Epithelial cell of proximal tubule (primary cell): ENCODE results near the gene COL4A6. TPM values are rescaled to one million over a fixed set of nuclear protein-coding genes. Genes with fewer than 3 reads are reported as not detected.

Source experiments
- DNase-seq: peaks from one replicate; pipeline ENCODE4 v3.0.0-alpha.2; 2011; ENCODE audit warnings: low read depth
- H3K4me3 ChIP-seq: 2 replicates; pipeline ENCODE4 v1.5.1; 2011; ENCODE audit warnings: low read depth, mild to moderate bottlenecking, low read length
- total RNA-seq: library from RNA; depleted of rRNA; stranded (reverse); fragments of >200 nt; gene quantifications from 2 replicates; pipeline ENCODE4 v1.2.3, GENCODE V29; 2015
- TF ChIP-seq, protein P1 (sequence below): conservative IDR thresholded peaks from 2 replicates; pipeline ENCODE4 v1.5.1; 2012; ENCODE audit warnings: low read depth, mild to moderate bottlenecking, low read length

Gene COL4A6
- total RNA-seq, 1 donor from 2014 or later, result 2.0 TPM

DNA sequence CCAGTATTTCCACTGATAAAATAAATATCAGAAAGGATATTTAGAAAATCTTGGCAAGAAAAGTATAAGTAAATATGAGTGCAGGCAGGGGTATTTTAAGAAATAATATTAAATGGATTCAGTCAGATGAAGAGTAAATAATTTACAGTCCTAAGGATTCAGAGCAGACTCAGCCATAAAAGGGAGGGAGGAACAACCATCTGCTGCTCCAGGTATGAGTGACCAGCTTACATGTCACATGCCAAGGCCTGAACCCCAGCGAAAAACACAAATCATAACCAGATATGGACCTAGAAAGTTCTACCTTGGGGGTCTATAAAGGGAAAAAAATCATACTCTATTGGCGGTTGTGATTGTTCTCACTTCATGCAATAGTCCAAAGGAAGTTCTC, 166.8 kb downstream of the COL4A6 start:
- H3K4me3 ChIP-seq, result no peak overlapping the region
- no peak for DNase-seq
- TF ChIP-seq, protein P1, sequence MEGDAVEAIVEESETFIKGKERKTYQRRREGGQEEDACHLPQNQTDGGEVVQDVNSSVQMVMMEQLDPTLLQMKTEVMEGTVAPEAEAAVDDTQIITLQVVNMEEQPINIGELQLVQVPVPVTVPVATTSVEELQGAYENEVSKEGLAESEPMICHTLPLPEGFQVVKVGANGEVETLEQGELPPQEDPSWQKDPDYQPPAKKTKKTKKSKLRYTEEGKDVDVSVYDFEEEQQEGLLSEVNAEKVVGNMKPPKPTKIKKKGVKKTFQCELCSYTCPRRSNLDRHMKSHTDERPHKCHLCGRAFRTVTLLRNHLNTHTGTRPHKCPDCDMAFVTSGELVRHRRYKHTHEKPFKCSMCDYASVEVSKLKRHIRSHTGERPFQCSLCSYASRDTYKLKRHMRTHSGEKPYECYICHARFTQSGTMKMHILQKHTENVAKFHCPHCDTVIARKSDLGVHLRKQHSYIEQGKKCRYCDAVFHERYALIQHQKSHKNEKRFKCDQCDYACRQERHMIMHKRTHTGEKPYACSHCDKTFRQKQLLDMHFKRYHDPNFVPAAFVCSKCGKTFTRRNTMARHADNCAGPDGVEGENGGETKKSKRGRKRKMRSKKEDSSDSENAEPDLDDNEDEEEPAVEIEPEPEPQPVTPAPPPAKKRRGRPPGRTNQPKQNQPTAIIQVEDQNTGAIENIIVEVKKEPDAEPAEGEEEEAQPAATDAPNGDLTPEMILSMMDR, result no peak

DNA sequence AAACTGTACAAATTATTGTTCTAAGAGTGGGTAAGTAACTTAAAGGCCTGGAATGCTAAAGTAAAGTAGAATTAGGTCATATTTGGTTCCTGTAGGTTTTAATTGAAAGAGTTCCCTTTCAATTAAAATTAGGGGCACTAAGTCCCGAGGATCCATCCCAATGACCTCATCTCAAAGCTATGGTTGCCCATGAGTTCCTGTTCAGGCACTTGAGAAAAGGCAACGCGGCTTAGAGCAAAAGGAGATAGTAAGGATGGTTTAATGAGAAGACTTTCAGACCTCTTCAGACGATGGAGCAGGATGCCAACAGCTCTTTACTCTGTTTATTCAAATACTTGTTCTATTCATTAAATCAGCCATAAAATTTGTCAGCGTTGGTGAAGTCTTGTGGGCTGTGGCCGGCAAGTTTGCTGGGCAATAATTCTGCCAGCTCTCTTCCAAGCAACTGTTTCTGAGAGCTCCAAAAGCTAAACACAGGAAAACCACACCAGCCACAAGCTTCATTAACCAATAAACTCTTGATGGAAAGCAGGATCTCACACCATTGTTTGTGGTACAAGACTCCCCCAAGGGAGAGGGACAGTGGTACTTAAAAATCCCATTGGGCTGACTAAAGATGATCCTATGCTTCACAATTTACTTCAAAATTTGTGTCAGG, 167.4 kb downstream of the COL4A6 start:
- no peak overlapping the region for H3K4me3 ChIP-seq
- no peak for DNase-seq
- TF ChIP-seq, protein P1, result no peak

DNA sequence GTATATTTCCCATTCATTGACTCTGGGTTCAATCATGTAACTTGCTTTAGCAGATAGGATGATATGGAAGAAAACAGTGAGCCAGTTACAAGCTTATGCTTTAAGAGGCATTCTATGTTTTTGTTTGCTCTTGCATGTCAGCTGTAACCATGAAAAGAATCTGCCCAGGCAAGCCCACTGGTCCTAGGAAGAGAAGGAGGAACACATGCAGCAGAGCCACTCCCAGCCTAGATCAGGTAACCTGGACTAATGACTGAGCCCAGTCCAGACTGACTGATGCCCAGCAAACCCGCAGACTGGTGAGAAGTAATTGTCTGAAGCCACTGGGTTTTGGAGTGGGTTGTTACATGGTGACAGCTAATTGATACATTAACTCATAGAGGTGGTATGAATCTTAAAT, 167.9 kb downstream of the COL4A6 start:
- TF ChIP-seq, protein P1, result no peak
- no peak overlapping the region for H3K4me3 ChIP-seq
- DNase-seq, result no peak

DNA sequence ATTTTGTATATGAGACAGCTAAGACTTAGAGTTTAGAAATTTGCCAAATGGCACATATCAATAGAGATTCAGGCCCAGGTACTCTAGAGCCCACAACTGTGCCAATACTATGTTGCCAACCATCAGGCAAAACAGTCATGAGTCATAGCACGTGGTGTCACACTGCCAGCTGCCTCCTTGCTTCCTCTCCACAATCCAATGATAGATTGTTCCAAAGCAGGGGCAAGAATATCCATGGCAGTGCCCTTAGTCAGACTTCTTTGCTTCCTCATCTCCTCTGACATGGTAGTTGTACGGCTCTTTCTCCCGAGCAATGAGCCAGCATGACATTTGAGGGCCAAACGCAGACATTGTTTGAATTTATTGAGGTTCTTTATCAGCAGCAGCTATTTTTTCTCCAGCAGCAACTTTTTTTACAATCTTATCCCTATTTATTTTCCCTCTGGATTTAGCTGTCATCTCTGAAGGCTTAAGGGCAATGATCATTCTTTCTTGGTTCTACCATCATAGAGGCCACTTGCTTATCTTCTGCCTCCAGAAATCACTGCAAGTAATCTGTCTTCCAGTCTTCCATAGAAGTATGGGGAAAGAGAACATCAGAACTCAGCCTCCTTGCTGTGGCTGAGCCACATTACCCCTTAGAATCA, 169.7 kb downstream of the COL4A6 start:
- H3K4me3 ChIP-seq, result no peak overlapping the region
- TF ChIP-seq, protein P1, result no peak
- no peak for DNase-seq

DNA sequence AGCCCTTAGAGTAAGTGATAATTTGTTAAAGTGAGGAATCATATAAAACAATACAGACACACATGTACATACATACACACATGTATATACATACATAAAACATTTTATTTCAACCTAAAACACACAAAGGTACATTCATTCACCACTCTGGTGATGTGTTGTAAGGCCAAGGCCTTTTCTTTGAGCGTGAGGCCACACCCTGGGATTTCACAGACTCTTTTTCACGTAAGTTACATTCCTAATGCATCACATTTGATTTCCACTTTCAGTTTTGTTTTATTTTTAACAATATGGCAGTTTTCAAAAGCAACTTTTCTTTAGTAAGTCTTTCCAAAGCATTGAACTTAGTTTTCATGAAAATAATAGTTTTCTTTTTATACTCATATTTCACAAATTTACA, 170.7 kb downstream of the COL4A6 start:
- TF ChIP-seq, protein P1, result no peak
- DNase-seq, result no peak
- no peak overlapping the region for H3K4me3 ChIP-seq

DNA sequence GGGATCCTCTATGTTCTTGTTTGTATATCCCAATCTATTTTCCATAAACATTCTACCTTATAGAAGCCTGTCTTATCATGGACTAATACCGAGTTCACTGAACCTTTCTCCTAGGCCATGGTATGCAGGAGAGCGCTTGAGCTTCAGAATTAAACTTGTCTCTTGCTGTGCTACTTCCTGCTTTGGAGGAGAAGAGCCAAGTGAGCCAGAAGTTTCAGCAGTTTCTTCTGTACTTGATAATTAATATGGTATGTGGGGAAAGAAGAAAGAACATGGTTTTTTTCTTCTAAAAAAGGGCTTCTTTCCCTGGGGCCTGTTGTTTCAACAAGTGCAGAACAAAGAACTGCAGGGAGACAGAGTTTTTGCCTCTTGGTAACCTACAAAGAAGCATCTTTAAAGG, 173.8 kb downstream of the COL4A6 start:
- TF ChIP-seq, protein P1, result no peak
- DNase-seq, result no peak
- H3K4me3 ChIP-seq, result no peak overlapping the region
